ENCODE measurements around the gene CSGALNACT2. TPM values are rescaled to one million over a fixed set of nuclear protein-coding genes. Genes with fewer than 3 reads are reported as not detected.

The CSGALNACT2 gene
- total RNA-seq, 1 donor from 2014 or later = 7.1 TPM

DNA sequence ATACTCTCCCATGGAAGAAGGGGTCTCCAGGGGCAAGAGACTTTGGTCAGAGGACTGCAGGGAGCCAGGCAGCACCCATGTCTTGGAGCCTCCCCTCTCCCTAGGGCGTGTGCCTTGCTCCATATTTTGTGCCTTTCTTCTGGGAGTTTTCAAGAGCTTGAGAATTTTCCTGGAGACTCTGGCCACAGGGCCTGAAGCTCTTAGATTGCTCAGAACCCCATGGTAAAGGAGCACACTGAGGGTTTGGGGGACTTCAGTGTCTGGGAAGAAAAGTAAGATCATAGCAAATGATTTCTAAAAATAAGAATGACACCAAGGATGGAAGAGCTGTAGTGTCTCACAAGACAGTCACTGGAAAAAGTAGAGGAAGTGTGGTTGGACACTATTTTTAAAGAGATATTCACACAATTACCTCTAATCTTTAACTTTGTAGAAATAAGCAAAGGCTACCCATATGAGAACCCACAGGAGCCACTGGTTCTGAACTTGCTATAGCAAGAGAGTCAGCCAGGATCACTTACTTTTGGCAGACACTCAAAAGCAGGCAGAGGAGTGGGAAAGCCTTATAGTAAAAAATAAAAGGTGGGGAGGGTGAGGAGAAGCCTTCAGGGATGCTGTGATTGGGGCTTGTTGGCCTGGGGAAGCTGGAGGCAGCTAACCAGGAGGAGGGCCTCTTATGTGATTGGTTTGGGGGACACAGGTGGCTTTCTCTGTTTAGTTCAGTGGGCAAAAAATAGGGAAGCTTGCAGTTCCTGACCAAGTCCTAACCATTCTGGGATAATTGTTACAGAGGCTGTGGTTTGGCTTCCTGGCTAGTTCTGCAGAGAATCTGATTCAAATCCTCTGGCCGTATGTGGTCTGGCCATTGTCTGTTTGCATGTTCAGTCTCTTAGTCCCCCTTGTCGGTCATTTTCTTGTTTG is 5.1 kb upstream of the CSGALNACT2 start:
- no peaks in the 10 kb centered on the region for H3K9me3 ChIP-seq (replicated peaks)
- no peak overlapping the region for H3K27ac ChIP-seq (replicated peaks)
- H3K4me3 ChIP-seq = no peak overlapping the region
- DNase-seq = no peak
- no peaks in the 10 kb centered on the region for H3K36me3 ChIP-seq
- no peaks in the 10 kb centered on the region for H3K27me3 ChIP-seq (ENCODE audit: low read depth)
- peaks cover 15% of the 10 kb centered on the region for H3K4me1 ChIP-seq
- intact Hi-C loops (cut with micrococcal nuclease) = no loop called here
- TF ChIP-seq, protein P1, sequence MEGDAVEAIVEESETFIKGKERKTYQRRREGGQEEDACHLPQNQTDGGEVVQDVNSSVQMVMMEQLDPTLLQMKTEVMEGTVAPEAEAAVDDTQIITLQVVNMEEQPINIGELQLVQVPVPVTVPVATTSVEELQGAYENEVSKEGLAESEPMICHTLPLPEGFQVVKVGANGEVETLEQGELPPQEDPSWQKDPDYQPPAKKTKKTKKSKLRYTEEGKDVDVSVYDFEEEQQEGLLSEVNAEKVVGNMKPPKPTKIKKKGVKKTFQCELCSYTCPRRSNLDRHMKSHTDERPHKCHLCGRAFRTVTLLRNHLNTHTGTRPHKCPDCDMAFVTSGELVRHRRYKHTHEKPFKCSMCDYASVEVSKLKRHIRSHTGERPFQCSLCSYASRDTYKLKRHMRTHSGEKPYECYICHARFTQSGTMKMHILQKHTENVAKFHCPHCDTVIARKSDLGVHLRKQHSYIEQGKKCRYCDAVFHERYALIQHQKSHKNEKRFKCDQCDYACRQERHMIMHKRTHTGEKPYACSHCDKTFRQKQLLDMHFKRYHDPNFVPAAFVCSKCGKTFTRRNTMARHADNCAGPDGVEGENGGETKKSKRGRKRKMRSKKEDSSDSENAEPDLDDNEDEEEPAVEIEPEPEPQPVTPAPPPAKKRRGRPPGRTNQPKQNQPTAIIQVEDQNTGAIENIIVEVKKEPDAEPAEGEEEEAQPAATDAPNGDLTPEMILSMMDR (IDR thresholded peaks at IDR 0.05; ENCODE audit: borderline replicate concordance) = no peak

DNA sequence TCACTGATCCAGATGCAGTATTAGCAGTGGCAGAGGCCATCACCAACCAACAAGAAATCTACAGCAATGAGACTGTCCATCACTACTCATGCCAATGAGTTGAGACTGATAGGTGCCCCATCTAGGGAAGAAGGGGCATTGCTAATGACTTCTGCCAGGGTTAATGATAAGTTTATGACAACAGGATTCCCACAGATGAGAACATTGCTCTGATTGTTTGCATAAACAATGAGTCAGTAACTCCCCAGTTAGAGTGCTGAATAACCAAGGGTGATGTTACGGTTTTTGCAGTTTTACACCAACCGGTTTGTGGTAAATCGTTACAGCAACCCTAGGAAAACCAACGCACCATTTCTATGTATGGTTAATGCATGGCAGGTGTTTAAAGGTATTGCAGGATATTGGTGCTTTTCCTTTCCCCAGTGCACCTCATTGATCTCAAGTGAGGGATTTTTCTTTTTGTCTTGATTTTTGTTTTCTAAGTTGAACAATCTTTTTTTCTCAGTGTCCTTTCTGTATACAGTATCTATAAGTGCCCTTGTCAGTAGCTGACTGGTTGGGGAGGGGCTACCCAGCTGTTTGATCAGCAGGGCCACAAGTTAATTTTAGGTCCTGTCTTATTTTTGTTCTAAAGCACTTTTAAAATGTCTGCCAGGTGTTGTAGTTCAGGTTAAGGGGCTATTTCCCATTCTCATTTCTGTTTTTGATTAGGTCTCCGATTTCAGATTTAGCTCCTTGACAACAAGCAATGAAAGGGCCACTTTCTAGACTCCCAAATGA is 3.9 kb upstream of the CSGALNACT2 start:
- intact Hi-C loops (cut with micrococcal nuclease) = no loop called here
- no peaks in the 10 kb centered on the region for H3K9me3 ChIP-seq (replicated peaks)
- TF ChIP-seq, protein P1 (IDR thresholded peaks at IDR 0.05; ENCODE audit: borderline replicate concordance) = no peak

DNA sequence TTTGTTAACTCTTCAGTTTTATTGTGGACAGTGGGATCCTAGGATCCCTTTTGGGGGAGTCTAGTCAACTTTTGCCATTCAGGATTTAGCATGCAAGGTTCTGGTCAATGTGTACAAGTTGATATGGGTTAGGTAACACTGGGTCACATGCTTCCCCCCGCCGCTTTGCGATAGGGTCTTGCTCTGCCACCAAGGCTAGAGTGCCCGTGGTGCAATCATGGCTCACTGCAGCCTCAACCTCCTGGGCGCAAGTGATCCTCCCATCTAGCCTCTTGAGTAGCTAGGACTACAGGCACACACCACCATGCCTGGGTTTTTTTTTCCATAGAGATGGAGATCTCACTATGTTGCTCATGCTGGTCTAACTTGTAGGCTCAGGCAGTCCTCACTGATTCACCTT is 3.2 kb upstream of the CSGALNACT2 start:
- intact Hi-C loops (cut with micrococcal nuclease) = no loop called here
- Histone ChIP-seq H3K4me3 (no peak overlapping the region), H3K9me3 (replicated peaks) (no peaks in the 10 kb centered on the region)

More for the DNA sequence above, 3.9 kb upstream of the CSGALNACT2 start:
- Histone ChIP-seq H3K27ac (replicated peaks) (no peak overlapping the region), H3K4me3 (no peak overlapping the region), H3K4me1 (peaks cover 24% of the 10 kb centered on the region), H3K36me3 (no peaks in the 10 kb centered on the region), H3K27me3 (ENCODE audit: low read depth) (no peaks in the 10 kb centered on the region)
- no peak for DNase-seq

DNA sequence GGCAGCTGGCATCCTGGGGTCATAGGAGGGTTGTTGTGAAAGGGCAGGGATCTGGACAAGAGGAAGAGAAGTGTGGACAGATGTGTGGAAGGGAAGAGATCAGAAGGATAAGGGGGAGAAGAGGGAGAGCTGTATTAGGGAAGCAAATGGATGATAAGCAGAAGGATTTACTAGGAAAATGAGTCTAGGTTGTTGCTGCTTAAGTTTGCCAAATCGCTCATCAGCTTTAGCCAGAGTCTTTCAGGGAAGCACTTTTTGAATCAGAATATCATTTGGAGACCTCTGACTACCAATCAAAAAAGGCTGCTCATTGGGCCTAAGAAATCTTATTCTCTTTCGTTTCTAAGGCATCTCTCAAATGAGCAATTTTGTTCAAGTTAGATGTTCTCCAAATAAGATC is 2.6 kb upstream of the CSGALNACT2 start:
- no peaks in the 10 kb centered on the region for H3K27me3 ChIP-seq (ENCODE audit: low read depth)
- no peak for DNase-seq
- no peak overlapping the region for H3K4me3 ChIP-seq
- TF ChIP-seq, protein P1 (IDR thresholded peaks at IDR 0.05; ENCODE audit: borderline replicate concordance) = no peak
- peaks cover 33% of the 10 kb centered on the region for H3K4me1 ChIP-seq
- H3K9me3 ChIP-seq (replicated peaks) = no peaks in the 10 kb centered on the region
- H3K27ac ChIP-seq (replicated peaks) = no peak overlapping the region
- intact Hi-C loops (cut with micrococcal nuclease) = no loop called here
- H3K36me3 ChIP-seq = no peaks in the 10 kb centered on the region

More for the DNA sequence above, 3.2 kb upstream of the CSGALNACT2 start:
- TF ChIP-seq, protein P1 (IDR thresholded peaks at IDR 0.05; ENCODE audit: borderline replicate concordance) = no peak
- Histone ChIP-seq H3K27me3 (ENCODE audit: low read depth) (no peaks in the 10 kb centered on the region), H3K4me1 (peaks cover 32% of the 10 kb centered on the region), H3K27ac (replicated peaks) (no peak overlapping the region), H3K36me3 (no peaks in the 10 kb centered on the region)
- DNase-seq = no peak

DNA sequence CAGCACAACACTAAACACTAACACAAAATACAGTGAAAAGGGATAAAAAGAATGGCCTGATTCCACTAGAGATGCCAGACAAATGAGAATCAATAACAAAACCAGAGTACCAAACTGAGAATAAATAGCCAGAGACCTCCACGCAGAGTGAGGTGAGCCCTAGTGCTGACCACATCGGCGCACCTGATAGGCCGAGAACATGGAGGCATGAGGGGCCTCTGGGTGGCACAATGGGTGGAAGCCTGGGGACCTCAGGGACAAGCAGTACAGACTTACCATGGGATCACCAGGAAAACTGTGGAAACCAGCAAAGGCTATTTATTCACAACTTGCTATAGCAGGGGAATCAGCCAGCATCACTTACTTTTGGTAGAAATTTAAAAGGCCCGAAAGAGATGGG is 1.8 kb upstream of the CSGALNACT2 start:
- intact Hi-C loops (cut with micrococcal nuclease) = no loop called here
- H3K27me3 ChIP-seq (ENCODE audit: low read depth) = no peaks in the 10 kb centered on the region
- no peak for DNase-seq
- peaks cover 33% of the 10 kb centered on the region for H3K4me1 ChIP-seq
- TF ChIP-seq, protein P1 (IDR thresholded peaks at IDR 0.05; ENCODE audit: borderline replicate concordance) = no peak
- H3K27ac ChIP-seq (replicated peaks) = no peak overlapping the region
- no peaks in the 10 kb centered on the region for H3K9me3 ChIP-seq (replicated peaks)
- H3K36me3 ChIP-seq = no peaks in the 10 kb centered on the region
- no peak overlapping the region for H3K4me3 ChIP-seq
